Ishikawa (cell line): ENCODE results near the gene SLC26A4.

ENCODE experiments used
- CEBPB ChIP-seq: IDR thresholded peaks from 2 replicates; pipeline ENCODE4 v1.6.1; 2012
- CREB1 ChIP-seq: IDR thresholded peaks from 2 replicates; pipeline ENCODE4 v1.6.1; 2012; ENCODE audit warnings: low read depth
- EGR1 ChIP-seq: IDR thresholded peaks from 2 replicates; pipeline ENCODE4 v1.6.1; 2012
- EP300 ChIP-seq: IDR thresholded peaks from 2 replicates; pipeline ENCODE4 v1.6.1; 2012; ENCODE audit warnings: borderline replicate concordance
- FOXM1 ChIP-seq: IDR thresholded peaks from 2 replicates; pipeline ENCODE4 v1.6.1; 2012; ENCODE audit warnings: low read depth, borderline replicate concordance
- NFIC ChIP-seq: IDR thresholded peaks from 2 replicates; pipeline ENCODE4 v1.6.1; 2012
- RAD21 ChIP-seq: IDR thresholded peaks from 2 replicates; pipeline ENCODE4 v1.6.1; 2012; ENCODE audit warnings: low read depth
- TAF1 ChIP-seq: IDR thresholded peaks from 2 replicates; pipeline ENCODE4 v1.6.1; 2012; ENCODE audit warnings: low read depth, mild to moderate bottlenecking
- TCF12 ChIP-seq: IDR thresholded peaks from 2 replicates; pipeline ENCODE4 v1.6.1; 2012; ENCODE audit warnings: low read depth
- TEAD4 ChIP-seq: IDR thresholded peaks from 2 replicates; pipeline ENCODE4 v1.6.1; 2012
- YY1 ChIP-seq: IDR thresholded peaks from 2 replicates; pipeline ENCODE4 v1.6.1; 2012; ENCODE audit warnings: low read depth
- ZBTB7A ChIP-seq: IDR thresholded peaks from 2 replicates; pipeline ENCODE4 v1.6.1; 2012; ENCODE audit warnings: low read depth
- TF ChIP-seq, protein P1 (sequence below): IDR thresholded peaks from 2 replicates; pipeline ENCODE4 v1.6.1; 2012
- TF ChIP-seq, protein P2 (sequence below): IDR thresholded peaks from 2 replicates; pipeline ENCODE4 v1.6.1; 2012
- TF ChIP-seq, protein P3 (sequence below): IDR thresholded peaks from 2 replicates; pipeline ENCODE4 v1.6.1; 2012; ENCODE audit warnings: low read depth, mild to moderate bottlenecking

Gene SLC26A4

DNA sequence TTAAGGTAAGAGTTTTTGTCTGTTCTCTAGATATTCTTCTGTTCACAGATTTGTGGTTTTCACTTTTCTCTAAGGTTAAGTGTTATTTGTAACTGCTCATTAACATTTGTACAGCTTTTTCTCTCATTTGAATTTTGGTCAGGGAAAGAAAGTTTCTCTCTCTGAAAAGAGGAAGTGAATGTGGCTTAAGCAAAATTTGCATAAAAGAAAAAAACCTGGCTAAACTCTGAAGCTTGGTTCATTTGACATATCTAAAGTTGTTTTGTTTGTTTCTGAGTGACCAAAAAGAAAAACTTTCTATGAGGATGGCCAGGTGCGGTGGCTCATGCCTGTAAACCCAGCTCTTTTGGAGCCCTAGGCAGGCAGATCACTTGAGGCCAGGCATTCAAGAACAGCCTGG is 22.0 kb upstream of the SLC26A4 start:
- TF ChIP-seq CEBPB: no peak
- no peak for TF ChIP-seq EP300
- no peak for TF ChIP-seq YY1
- TF ChIP-seq TCF12: no peak
- TF ChIP-seq, protein P1, sequence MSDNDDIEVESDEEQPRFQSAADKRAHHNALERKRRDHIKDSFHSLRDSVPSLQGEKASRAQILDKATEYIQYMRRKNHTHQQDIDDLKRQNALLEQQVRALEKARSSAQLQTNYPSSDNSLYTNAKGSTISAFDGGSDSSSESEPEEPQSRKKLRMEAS: no peak
- TF ChIP-seq RAD21: no peak
- no peak for TF ChIP-seq EGR1
- TF ChIP-seq TEAD4: no peak
- no peak for TF ChIP-seq CREB1

DNA sequence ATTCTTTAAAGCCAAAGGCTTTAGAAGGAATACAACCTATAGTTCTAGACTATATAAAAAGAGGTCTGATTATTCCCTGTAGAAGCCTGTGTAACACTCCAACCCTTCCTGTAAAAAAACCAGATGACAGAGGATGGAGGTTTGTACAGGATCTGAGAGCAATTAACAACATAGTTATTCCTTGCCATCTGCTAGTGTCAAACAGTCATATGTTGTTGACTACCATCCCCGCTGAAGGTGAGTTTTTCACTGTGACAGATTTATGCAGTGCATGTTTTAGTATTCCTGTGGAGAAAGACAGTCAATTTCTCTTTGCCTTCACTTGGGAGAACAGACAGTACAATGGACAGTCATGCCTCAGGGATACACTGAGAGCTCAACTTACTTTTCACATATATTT is 19.0 kb upstream of the SLC26A4 start:
- TF ChIP-seq RAD21 (no peak), EP300 (no peak), FOXM1 (no peak), TEAD4 (no peak), NFIC (no peak), CREB1 (no peak), YY1 (no peak), TAF1 (no peak), TCF12 (no peak), ZBTB7A (no peak)
- TF ChIP-seq, protein P2, sequence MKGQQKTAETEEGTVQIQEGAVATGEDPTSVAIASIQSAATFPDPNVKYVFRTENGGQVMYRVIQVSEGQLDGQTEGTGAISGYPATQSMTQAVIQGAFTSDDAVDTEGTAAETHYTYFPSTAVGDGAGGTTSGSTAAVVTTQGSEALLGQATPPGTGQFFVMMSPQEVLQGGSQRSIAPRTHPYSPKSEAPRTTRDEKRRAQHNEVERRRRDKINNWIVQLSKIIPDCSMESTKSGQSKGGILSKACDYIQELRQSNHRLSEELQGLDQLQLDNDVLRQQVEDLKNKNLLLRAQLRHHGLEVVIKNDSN: no peak
- TF ChIP-seq, protein P3, sequence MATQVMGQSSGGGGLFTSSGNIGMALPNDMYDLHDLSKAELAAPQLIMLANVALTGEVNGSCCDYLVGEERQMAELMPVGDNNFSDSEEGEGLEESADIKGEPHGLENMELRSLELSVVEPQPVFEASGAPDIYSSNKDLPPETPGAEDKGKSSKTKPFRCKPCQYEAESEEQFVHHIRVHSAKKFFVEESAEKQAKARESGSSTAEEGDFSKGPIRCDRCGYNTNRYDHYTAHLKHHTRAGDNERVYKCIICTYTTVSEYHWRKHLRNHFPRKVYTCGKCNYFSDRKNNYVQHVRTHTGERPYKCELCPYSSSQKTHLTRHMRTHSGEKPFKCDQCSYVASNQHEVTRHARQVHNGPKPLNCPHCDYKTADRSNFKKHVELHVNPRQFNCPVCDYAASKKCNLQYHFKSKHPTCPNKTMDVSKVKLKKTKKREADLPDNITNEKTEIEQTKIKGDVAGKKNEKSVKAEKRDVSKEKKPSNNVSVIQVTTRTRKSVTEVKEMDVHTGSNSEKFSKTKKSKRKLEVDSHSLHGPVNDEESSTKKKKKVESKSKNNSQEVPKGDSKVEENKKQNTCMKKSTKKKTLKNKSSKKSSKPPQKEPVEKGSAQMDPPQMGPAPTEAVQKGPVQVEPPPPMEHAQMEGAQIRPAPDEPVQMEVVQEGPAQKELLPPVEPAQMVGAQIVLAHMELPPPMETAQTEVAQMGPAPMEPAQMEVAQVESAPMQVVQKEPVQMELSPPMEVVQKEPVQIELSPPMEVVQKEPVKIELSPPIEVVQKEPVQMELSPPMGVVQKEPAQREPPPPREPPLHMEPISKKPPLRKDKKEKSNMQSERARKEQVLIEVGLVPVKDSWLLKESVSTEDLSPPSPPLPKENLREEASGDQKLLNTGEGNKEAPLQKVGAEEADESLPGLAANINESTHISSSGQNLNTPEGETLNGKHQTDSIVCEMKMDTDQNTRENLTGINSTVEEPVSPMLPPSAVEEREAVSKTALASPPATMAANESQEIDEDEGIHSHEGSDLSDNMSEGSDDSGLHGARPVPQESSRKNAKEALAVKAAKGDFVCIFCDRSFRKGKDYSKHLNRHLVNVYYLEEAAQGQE: no peak

DNA sequence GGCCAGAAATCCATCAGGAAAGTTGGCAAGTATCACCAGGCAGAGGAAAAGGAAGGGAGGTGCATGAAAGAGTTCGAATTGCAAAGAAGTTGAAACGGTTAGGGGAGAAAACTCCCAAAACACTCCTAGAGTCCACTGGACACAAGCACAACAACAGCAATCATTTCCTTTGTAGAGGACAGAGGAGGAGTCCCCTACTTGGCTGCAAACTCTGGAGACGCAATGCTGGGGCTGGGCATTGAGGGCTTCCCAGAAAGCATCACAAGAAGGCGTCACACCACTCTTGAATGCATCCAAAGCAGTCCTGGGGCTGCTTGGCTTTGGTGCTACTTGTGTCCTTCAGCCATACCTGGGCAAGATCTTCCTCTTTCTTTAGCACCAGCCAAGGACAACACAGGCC is 18.1 kb upstream of the SLC26A4 start:
- TF ChIP-seq ZBTB7A (no peak), TAF1 (no peak), TCF12 (no peak)

DNA sequence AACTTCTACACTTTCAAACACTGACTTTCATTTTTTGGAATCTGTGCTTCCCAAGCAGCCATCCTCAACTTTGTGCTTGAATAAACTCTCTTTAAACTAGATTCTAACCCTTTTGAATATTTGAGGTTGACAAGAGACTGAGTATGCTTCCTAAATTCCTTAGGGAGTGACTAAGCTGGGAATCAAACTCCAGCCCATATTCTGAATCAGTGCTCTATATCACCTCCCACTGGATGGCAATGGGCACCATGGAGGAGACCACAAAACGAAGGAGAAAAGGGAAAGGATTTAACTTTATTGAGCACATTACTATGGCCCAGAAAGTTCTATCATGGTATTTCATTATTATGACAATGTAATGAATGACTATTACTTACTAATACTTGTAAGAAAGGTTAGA is 17.2 kb upstream of the SLC26A4 start:
- TF ChIP-seq YY1 (no peak), RAD21 (0 out of 2 replicates have a peak, but pooled peaks have one; percentile 6), EGR1 (no peak), CREB1 (no peak)
- TF ChIP-seq, protein P3: no peak

DNA sequence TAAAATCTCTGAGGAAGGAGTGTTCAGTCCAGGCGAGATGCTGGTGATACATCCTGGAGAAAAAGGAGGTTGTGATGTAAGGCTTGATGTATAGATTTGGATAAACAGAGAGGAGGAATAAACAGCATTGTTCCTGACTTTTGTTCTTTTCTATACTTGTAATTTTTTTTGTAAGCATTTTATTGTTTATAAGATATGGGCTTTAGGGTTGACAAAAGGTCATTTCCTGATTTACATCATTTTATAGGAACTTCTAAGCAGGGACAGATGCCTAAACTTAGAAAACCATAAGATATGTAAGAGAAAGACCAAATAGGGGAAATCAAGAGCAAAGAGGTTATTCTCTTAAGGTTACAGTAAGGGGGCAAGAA is 16.7 kb upstream of the SLC26A4 start:
- TF ChIP-seq FOXM1 (no peak), NFIC (no peak), RAD21 (no peak), TEAD4 (no peak), TCF12 (no peak), CREB1 (no peak), EGR1 (no peak), EP300 (no peak), ZBTB7A (no peak), YY1 (no peak), CEBPB (no peak), TAF1 (no peak)
- TF ChIP-seq, protein P2: no peak
- TF ChIP-seq, protein P3: no peak
- TF ChIP-seq, protein P1: no peak
